HEK293T (cell line): Measurements from ENCODE around the gene LSP1.

Experiments used
- ARNT ChIP-seq: fragments of 450-650 bp; IDR thresholded peaks from 2 replicates; pipeline ENCODE4 v1.6.1; 2017; ENCODE audit warnings: mild to moderate bottlenecking
- BHLHE40 ChIP-seq: fragments of 450-650 bp; IDR thresholded peaks from 2 replicates; pipeline ENCODE4 v1.6.1; 2016; ENCODE audit warnings: mild to moderate bottlenecking, moderate library complexity, borderline replicate concordance
- CTBP1 ChIP-seq: fragments of 450-650 bp; IDR thresholded peaks from 2 replicates; pipeline ENCODE4 v1.6.1; 2016; ENCODE audit warnings: borderline replicate concordance
- ELF4 ChIP-seq: fragments of 450-650 bp; IDR thresholded peaks from 2 replicates; pipeline ENCODE4 v1.6.1; 2017; ENCODE audit warnings: antibody characterized with exemption
- FOXA1 ChIP-seq: fragments of 450-650 bp; IDR thresholded peaks from 2 replicates; pipeline ENCODE4 v1.6.1; 2016; ENCODE audit warnings: mild to moderate bottlenecking
- FOXM1 ChIP-seq: fragments of 450-650 bp; IDR thresholded peaks from 2 replicates; pipeline ENCODE4 v1.6.1; 2017; ENCODE audit warnings: mild to moderate bottlenecking, borderline replicate concordance
- HDGF ChIP-seq: fragments of 450-650 bp; IDR thresholded peaks from 2 replicates; pipeline ENCODE4 v1.6.1; 2017; ENCODE audit warnings: antibody characterized with exemption, borderline replicate concordance
- L3MBTL2 ChIP-seq: fragments of 450-650 bp; conservative IDR thresholded peaks from 2 replicates; pipeline ENCODE4 v1.6.1; 2016; ENCODE audit warnings: mild to moderate bottlenecking
- LEF1 ChIP-seq: fragments of 450-650 bp; IDR thresholded peaks from 2 replicates; pipeline ENCODE4 v1.6.1; 2017; ENCODE audit warnings: mild to moderate bottlenecking, borderline replicate concordance
- PKNOX1 ChIP-seq: fragments of 450-650 bp; IDR thresholded peaks from 2 replicates; pipeline ENCODE4 v1.6.1; 2016
- SP1 ChIP-seq: fragments of 450-650 bp; IDR thresholded peaks from 2 replicates; pipeline ENCODE4 v1.6.1; 2017
- SUZ12 ChIP-seq: fragments of 450-650 bp; IDR thresholded peaks from 2 replicates; pipeline ENCODE4 v1.6.1; 2016; ENCODE audit warnings: mild to moderate bottlenecking
- TARDBP ChIP-seq: fragments of 450-650 bp; IDR thresholded peaks from 2 replicates; pipeline ENCODE4 v1.6.1; 2016
- ZNF384 ChIP-seq: fragments of 450-650 bp; IDR thresholded peaks from 2 replicates; pipeline ENCODE4 v1.6.1; 2016

GRCh38 chr11:1817511-1817910, 35.4 kb upstream of the LSP1 start:
- TF ChIP-seq PKNOX1 = no peak
- no peak for TF ChIP-seq FOXM1
- TF ChIP-seq SP1 = no peak
- no peak for TF ChIP-seq BHLHE40
- no peak for TF ChIP-seq ARNT
- TF ChIP-seq TARDBP = no peak
- TF ChIP-seq HDGF = no peak
- no peak for TF ChIP-seq ELF4
- TF ChIP-seq SUZ12 = no peak
- no peak for TF ChIP-seq FOXA1
- no peak for TF ChIP-seq CTBP1
- TF ChIP-seq ZNF384 = no peak
- TF ChIP-seq LEF1 = no peak
- no peak for TF ChIP-seq L3MBTL2
